ENCODE results near the gene NOL3. TPM values are rescaled to one million over a fixed set of nuclear protein-coding genes. Genes with fewer than 3 reads are reported as not detected.

The NOL3 gene
- total and polyA plus RNA-seq, 2 of the 4 experiments (the other 2 are of a cell fraction) = 6.1 to 17.2 TPM

Small RNA genes within 50 kb of the gene (microRNA-seq; reads per million reads assigned to microRNA genes)
- gene MIR328 (ENCODE audit: insufficient read depth in 1 of 2, insufficient read length in 1 of 2, unreplicated experiment in 1 of 2) = 12.4 to 142 reads per million in 2 experiments

Small RNA genes within 50 kb of the gene (small RNA-seq; reads per million reads assigned to genes)
- 0 to 9.5 (median 3.0) reads per million in 5 experiments for gene MIR328

Other genes starting within 250 kb of the NOL3 start
- 1.3 and 1.4 TPM in 2 replicates for gene RRAD, start 245.0 kb upstream of the NOL3 start, total RNA-seq (2012; rRNA removed)
- gene RRAD, start 245.0 kb upstream of the NOL3 start, polyA plus RNA-seq (2012; rRNA removed) = 2.1 and 2.9 TPM in 2 replicates
- gene CIAO2B, start 236.1 kb upstream of the NOL3 start, total RNA-seq (2012; rRNA removed) = 148 and 168 TPM in 2 replicates
- gene CIAO2B, start 236.1 kb upstream of the NOL3 start, polyA plus RNA-seq (2012; rRNA removed) = 234 and 283 TPM in 2 replicates
- gene CES2, start 235.0 kb upstream of the NOL3 start, total RNA-seq (2012; rRNA removed) = 11.9 and 15.1 TPM in 2 replicates
- 23.2 and 24.2 TPM in 2 replicates for gene CES2, start 235.0 kb upstream of the NOL3 start, polyA plus RNA-seq (2012; rRNA removed)
- gene CES3, start 209.3 kb upstream of the NOL3 start, total RNA-seq (2012; rRNA removed) = under 0.01 TPM in 1 of 2 replicates, not detected in the other
- 0.03 and 0.06 TPM in 2 replicates for gene CES3, start 209.3 kb upstream of the NOL3 start, polyA plus RNA-seq (2012; rRNA removed)
- 0.72 and 0.83 TPM in 2 replicates for gene CES4A, start 181.9 kb upstream of the NOL3 start, total RNA-seq (2012; rRNA removed)
- gene CES4A, start 181.9 kb upstream of the NOL3 start, polyA plus RNA-seq (2012; rRNA removed) = 4.0 and 4.7 TPM in 2 replicates
- gene CBFB, start 141.4 kb upstream of the NOL3 start, total RNA-seq (2012; rRNA removed) = 48.0 and 110 TPM in 2 replicates
- gene CBFB, start 141.4 kb upstream of the NOL3 start, polyA plus RNA-seq (2012; rRNA removed) = 39.8 and 44.2 TPM in 2 replicates
- gene PHAF1, start 60.6 kb upstream of the NOL3 start, total RNA-seq (2012; rRNA removed) = 13.1 and 14.0 TPM in 2 replicates
- gene PHAF1, start 60.6 kb upstream of the NOL3 start, polyA plus RNA-seq (2012; rRNA removed) = 19.8 and 22.5 TPM in 2 replicates
- 5.0 and 5.3 TPM in 2 replicates for gene B3GNT9, start 19.5 kb upstream of the NOL3 start, total RNA-seq (2012; rRNA removed)
- 12.0 and 13.3 TPM in 2 replicates for gene B3GNT9, start 19.5 kb upstream of the NOL3 start, polyA plus RNA-seq (2012; rRNA removed)
- 8.1 and 8.6 TPM in 2 replicates for gene TRADD, start 10.6 kb upstream of the NOL3 start, total RNA-seq (2012; rRNA removed)
- gene TRADD, start 10.6 kb upstream of the NOL3 start, polyA plus RNA-seq (2012; rRNA removed) = 14.6 and 18.6 TPM in 2 replicates
- gene FBXL8, start 10.6 kb upstream of the NOL3 start, total RNA-seq (2012; rRNA removed) = 1.9 and 2.3 TPM in 2 replicates
- gene FBXL8, start 10.6 kb upstream of the NOL3 start, polyA plus RNA-seq (2012; rRNA removed) = 12.5 and 14.5 TPM in 2 replicates
- gene HSF4, start 5.8 kb upstream of the NOL3 start, total RNA-seq (2012; rRNA removed) = 0.54 and 0.83 TPM in 2 replicates
- 6.7 and 7.5 TPM in 2 replicates for gene HSF4, start 5.8 kb upstream of the NOL3 start, polyA plus RNA-seq (2012; rRNA removed)
- gene MATCAP1, start 13.4 kb downstream of the NOL3 start, total RNA-seq (2012; rRNA removed) = 7.5 and 8.2 TPM in 2 replicates
- gene MATCAP1, start 13.4 kb downstream of the NOL3 start, polyA plus RNA-seq (2012; rRNA removed) = 43.9 and 47.3 TPM in 2 replicates
- not detected in 2 replicates for gene EXOC3L1, start 19.6 kb downstream of the NOL3 start, total RNA-seq (2012; rRNA removed)
- gene EXOC3L1, start 19.6 kb downstream of the NOL3 start, polyA plus RNA-seq (2012; rRNA removed) = 0.09 TPM in 1 of 2 replicates, not detected in the other
- 57.5 and 63.4 TPM in 2 replicates for gene E2F4, start 21.6 kb downstream of the NOL3 start, total RNA-seq (2012; rRNA removed)
- 103 and 106 TPM in 2 replicates for gene E2F4, start 21.6 kb downstream of the NOL3 start, polyA plus RNA-seq (2012; rRNA removed)
- 0.28 and 0.36 TPM in 2 replicates for gene ELMO3, start 28.6 kb downstream of the NOL3 start, total RNA-seq (2012; rRNA removed)
- gene ELMO3, start 28.6 kb downstream of the NOL3 start, polyA plus RNA-seq (2012; rRNA removed) = 1.6 and 1.9 TPM in 2 replicates
- 41.7 and 65.6 TPM in 2 replicates for gene TMEM208, start 56.6 kb downstream of the NOL3 start, total RNA-seq (2012; rRNA removed)
- 66.5 and 68.8 TPM in 2 replicates for gene TMEM208, start 56.6 kb downstream of the NOL3 start, polyA plus RNA-seq (2012; rRNA removed)
- 13.1 and 13.8 TPM in 2 replicates for gene FHOD1, start 76.9 kb downstream of the NOL3 start, total RNA-seq (2012; rRNA removed)
- gene FHOD1, start 76.9 kb downstream of the NOL3 start, polyA plus RNA-seq (2012; rRNA removed) = 64.0 and 71.4 TPM in 2 replicates
- gene SLC9A5, start 78.4 kb downstream of the NOL3 start, total RNA-seq (2012; rRNA removed) = 1.8 and 2.5 TPM in 2 replicates
- gene SLC9A5, start 78.4 kb downstream of the NOL3 start, polyA plus RNA-seq (2012; rRNA removed) = 5.4 and 5.7 TPM in 2 replicates
- gene PLEKHG4, start 109.0 kb downstream of the NOL3 start, total RNA-seq (2012; rRNA removed) = 8.3 and 14.0 TPM in 2 replicates
- gene PLEKHG4, start 109.0 kb downstream of the NOL3 start, polyA plus RNA-seq (2012; rRNA removed) = 50.7 and 56.8 TPM in 2 replicates
- gene KCTD19, start 156.2 kb downstream of the NOL3 start, total RNA-seq (2012; rRNA removed) = under 0.01 TPM in 1 of 2 replicates, not detected in the other
- gene KCTD19, start 156.2 kb downstream of the NOL3 start, polyA plus RNA-seq (2012; rRNA removed) = 0.07 and 0.36 TPM in 2 replicates
- 0.18 TPM in 1 of 2 replicates, not detected in the other for gene LRRC36, start 156.3 kb downstream of the NOL3 start, total RNA-seq (2012; rRNA removed)
- gene LRRC36, start 156.3 kb downstream of the NOL3 start, polyA plus RNA-seq (2012; rRNA removed) = 0.20 and 0.29 TPM in 2 replicates
- gene TPPP3, start 223.0 kb downstream of the NOL3 start, total RNA-seq (2012; rRNA removed) = 0.54 and 0.56 TPM in 2 replicates
- 2.2 and 2.4 TPM in 2 replicates for gene TPPP3, start 223.0 kb downstream of the NOL3 start, polyA plus RNA-seq (2012; rRNA removed)
- 1.7 and 2.0 TPM in 2 replicates for gene ZDHHC1, start 245.9 kb downstream of the NOL3 start, total RNA-seq (2012; rRNA removed)
- 5.9 and 6.1 TPM in 2 replicates for gene ZDHHC1, start 245.9 kb downstream of the NOL3 start, polyA plus RNA-seq (2012; rRNA removed)